Cardiac fibroblast (primary cell): ENCODE results near the gene TENM4.

Source experiments
- DNase-seq, 2 donors: peaks; one replicate each; pipeline versions ENCODE4 v3.0.0 to v3.0.0-alpha.2; 2010; ENCODE audit warnings: low read depth in 2 of 2
- H3K4me3 ChIP-seq, 2 donors: replicated peaks in 1 of 2; 1 replicate in 1 of 2; 2 replicates in 1 of 2; pipeline ENCODE4 v1.5.1; 2011; ENCODE audit warnings: low read depth in 2 of 2, low read length in 2 of 2, mild to moderate bottlenecking in 2 of 2, moderate library complexity in 1 of 2
- TF ChIP-seq, protein P1 (sequence below): IDR thresholded peaks from one replicate; pipeline ENCODE4 v1.5.1; 2011; ENCODE audit warnings: low read depth, mild to moderate bottlenecking, low read length, inconsistent platforms

The TENM4 gene

DNA sequence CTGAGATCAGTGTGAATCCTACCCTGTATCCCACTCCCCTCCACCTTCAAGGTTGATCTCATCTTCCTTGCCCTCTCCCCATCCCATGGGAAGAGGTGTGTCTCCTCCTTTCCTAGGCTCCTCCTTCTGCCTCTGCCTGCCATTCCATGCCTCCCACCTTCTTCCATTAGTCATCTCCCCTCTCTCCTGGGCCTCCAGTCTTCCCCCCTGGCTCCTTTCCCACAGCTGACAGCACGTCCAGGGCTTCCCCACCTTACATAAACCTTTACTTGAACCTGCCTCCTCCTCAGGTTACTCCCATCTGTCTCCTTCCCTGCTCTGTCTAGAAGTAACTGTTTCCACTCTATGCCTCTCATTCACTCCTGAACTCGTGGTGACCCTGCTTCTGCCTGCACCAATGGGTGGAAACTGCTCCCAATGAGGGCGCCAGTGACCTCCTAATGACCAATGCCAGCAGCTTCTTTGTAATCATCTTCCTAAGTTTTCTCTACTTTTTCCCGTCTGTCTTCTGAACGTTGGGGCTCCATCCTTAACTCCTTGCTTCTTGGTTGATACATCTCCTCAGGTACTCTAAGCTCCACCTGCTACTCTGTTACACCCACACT is 599.3 kb downstream of the TENM4 start:
- DNase-seq: peak; percentile 15 to 23
- TF ChIP-seq, protein P1, sequence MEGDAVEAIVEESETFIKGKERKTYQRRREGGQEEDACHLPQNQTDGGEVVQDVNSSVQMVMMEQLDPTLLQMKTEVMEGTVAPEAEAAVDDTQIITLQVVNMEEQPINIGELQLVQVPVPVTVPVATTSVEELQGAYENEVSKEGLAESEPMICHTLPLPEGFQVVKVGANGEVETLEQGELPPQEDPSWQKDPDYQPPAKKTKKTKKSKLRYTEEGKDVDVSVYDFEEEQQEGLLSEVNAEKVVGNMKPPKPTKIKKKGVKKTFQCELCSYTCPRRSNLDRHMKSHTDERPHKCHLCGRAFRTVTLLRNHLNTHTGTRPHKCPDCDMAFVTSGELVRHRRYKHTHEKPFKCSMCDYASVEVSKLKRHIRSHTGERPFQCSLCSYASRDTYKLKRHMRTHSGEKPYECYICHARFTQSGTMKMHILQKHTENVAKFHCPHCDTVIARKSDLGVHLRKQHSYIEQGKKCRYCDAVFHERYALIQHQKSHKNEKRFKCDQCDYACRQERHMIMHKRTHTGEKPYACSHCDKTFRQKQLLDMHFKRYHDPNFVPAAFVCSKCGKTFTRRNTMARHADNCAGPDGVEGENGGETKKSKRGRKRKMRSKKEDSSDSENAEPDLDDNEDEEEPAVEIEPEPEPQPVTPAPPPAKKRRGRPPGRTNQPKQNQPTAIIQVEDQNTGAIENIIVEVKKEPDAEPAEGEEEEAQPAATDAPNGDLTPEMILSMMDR: no peak
- no peak overlapping the region for H3K4me3 ChIP-seq

DNA sequence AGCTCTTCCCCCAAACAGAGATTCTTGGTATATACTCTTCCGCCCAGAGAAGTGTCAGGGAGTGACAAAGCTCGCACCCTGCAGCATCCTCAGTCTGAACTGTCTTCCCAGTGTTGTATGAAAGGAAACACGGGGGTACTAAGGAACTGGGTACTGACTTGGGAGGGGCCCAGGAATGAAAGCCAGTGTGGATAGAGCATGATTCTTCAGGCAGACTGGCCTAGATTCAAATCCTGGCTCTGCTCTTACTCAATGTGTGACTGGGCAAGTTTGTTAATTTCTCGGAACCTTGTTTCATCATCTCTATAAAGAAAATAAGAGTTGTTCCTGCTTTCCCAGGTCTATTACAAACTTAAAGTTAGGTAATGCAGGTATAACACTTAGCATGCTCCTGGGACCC is 600.2 kb downstream of the TENM4 start:
- TF ChIP-seq, protein P1: no peak
- no peak overlapping the region for H3K4me3 ChIP-seq
- peak; percentile 46 to 79 for DNase-seq

DNA sequence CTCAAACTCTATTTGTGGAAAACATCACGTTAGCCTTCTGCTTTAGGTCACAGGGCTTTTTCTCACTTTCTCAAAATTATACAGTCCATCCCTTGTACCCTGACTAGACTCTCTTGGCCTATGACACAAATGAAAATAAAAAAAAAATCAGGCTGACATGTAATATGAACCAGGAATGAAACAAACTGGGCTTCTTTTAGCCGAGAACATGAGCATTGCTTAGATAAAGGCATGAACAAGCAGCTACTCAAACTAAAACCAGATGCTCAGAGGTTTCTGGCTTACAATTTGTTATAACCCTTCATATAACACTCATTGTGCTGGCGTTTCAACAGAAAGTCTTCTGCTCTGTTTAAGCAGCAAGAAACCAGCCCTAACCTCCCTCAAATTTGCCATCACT is 600.6 kb downstream of the TENM4 start:
- peak; percentile 11 to 79 for DNase-seq
- TF ChIP-seq, protein P1: no peak
- no peak overlapping the region for H3K4me3 ChIP-seq

DNA sequence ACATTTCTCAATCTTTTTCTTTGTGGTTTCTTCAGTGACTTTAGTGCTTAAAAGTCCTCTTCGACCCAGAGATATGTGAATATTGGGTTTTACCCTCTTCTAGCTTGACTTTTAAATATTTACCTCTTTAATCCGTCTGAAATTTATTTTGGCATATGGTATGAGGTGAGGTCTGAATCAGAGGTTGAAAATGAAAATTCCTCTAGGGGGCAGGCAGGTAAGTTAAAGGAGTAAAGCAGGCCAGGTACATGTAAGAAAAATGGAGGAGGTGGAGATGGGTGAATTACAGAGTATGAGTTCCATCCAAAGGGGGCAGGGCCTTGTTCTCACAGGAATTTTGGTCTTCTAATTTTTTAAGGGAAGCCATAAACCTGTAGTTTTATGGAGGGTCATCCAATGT is 602.4 kb downstream of the TENM4 start:
- no peak for DNase-seq
- no peak overlapping the region for H3K4me3 ChIP-seq
- TF ChIP-seq, protein P1: no peak

DNA sequence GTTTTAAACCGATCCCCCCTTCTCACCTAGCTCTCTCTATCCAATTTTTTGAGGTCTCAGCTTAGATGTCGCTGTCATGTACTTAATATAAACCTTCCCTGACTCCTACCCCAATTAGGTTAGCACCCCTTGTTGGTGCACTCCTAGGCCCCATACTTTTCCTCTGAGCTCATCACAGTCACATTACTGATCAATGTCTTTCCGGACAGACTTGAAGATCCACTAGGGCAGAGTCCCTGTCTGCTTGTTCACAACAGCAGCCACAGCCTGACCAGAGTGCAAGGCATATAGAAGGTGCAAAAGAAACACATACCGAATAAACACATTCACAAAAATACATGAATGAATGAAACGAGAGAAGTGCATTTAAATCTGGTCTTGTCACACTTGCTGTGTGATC is 605.2 kb downstream of the TENM4 start:
- TF ChIP-seq, protein P1: no peak
- DNase-seq: no peak
- no peak overlapping the region for H3K4me3 ChIP-seq

DNA sequence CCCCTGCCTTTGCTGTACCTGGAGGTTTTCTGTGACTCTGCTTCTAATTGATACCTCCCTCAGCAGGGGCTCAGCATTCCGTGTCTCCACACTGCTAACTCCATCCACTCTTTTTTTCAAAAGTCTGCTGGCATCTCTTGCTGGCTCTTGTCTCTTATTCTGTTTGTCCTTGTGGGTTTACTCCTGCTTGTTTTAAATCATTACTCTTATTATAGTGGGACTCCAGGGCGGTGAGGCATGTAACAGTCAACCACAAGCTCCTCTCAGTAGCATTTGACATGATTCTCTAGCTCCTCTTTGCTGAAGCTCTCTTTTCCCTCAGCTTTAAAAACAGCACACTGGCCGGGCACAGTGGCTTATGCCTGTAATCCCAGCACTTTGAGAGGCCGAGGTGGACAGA is 605.9 kb downstream of the TENM4 start:
- TF ChIP-seq, protein P1: no peak
- no peak overlapping the region for H3K4me3 ChIP-seq

DNA sequence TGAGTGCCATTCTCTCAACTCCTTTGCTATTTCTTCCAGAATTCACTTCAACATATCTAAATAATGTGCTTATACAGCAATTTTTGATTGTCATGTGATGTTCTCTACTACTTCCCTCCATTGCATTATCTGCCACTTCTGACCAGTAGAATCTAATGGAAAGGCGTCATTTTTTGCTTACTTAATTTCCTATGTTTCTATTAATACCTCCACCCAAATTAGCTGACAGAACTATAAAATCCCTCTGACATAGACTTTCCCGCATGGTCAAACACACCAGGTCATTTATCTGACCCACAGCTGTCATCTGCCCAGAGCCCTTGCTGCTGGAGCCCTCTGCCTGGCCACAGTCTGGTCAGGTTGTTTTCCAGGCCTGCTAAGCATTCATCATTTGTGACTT is 607.6 kb downstream of the TENM4 start:
- no peak overlapping the region for H3K4me3 ChIP-seq
- TF ChIP-seq, protein P1: no peak
- DNase-seq: no peak

More for the DNA sequence above, 605.9 kb downstream of the TENM4 start:
- no peak for DNase-seq
